Measurements from ENCODE around the gene SYT8.

Gene SYT8

GRCh38 chr11:1834062-1834610 is 654 bp upstream of the SYT8 start:
- Histone ChIP-seq H3K9me3 (ENCODE audit: control insufficient read depth in 2 of 2, low read length in 2 of 2) (no peaks in the 10 kb centered on the region), H3K9ac (ENCODE audit: low read length in 2 of 2) (no peak overlapping the region), H3K27me3 (ENCODE audit: control insufficient read depth in 1 of 2, insufficient read depth in 2 of 2, low read length in 2 of 2) (peaks cover under 1 to 15% of the 10 kb centered on the region in 2 donors), H3K27ac (ENCODE audit: low read length) (no peak overlapping the region), H3K4me1 (ENCODE audit: control insufficient read depth, insufficient read depth, low read length) (peaks cover 7% of the 10 kb centered on the region), H3K4me3 (ENCODE audit: low read length in 2 of 2) (no peak overlapping the region), H3K36me3 (ENCODE audit: control insufficient read depth in 2 of 2, insufficient read depth in 2 of 2, low read length in 2 of 2) (no peaks in the 10 kb centered on the region)

GRCh38 chr11:1835671-1836010 is 851 bp downstream of the SYT8 start:
- H3K4me3 ChIP-seq (ENCODE audit: low read length in 2 of 2) = no peak overlapping the region
- no peak overlapping the region for H3K27ac ChIP-seq (ENCODE audit: low read length)
- H3K9me3 ChIP-seq (ENCODE audit: control insufficient read depth in 2 of 2, low read length in 2 of 2) = no peaks in the 10 kb centered on the region
- H3K36me3 ChIP-seq (ENCODE audit: control insufficient read depth in 2 of 2, insufficient read depth in 2 of 2, low read length in 2 of 2) = no peaks in the 10 kb centered on the region
- H3K9ac ChIP-seq (ENCODE audit: low read length in 2 of 2) = no peak overlapping the region
- peaks cover 0 to 9% of the 10 kb centered on the region in 2 donors for H3K27me3 ChIP-seq (ENCODE audit: control insufficient read depth in 1 of 2, insufficient read depth in 2 of 2, low read length in 2 of 2)
- H3K4me1 ChIP-seq (ENCODE audit: control insufficient read depth, insufficient read depth, low read length) = peaks cover 7% of the 10 kb centered on the region

GRCh38 chr11:1836011-1836945 is 1.5 kb downstream of the SYT8 start:
- Histone ChIP-seq H3K27me3 (ENCODE audit: control insufficient read depth in 1 of 2, insufficient read depth in 2 of 2, low read length in 2 of 2) (peaks cover 0 to 6% of the 10 kb centered on the region in 2 donors), H3K9ac (ENCODE audit: low read length in 2 of 2) (no peak overlapping the region), H3K36me3 (ENCODE audit: control insufficient read depth in 2 of 2, insufficient read depth in 2 of 2, low read length in 2 of 2) (no peaks in the 10 kb centered on the region), H3K9me3 (ENCODE audit: control insufficient read depth in 2 of 2, low read length in 2 of 2) (no peaks in the 10 kb centered on the region), H3K4me3 (ENCODE audit: low read length in 2 of 2) (no peak overlapping the region), H3K27ac (ENCODE audit: low read length) (no peak overlapping the region), H3K4me1 (ENCODE audit: control insufficient read depth, insufficient read depth, low read length) (peaks cover 7% of the 10 kb centered on the region)

GRCh38 chr11:1837171-1838076 is 2.6 kb downstream of the SYT8 start:
- H3K4me1 ChIP-seq (ENCODE audit: control insufficient read depth, insufficient read depth, low read length) = peaks cover 7% of the 10 kb centered on the region
- H3K9me3 ChIP-seq (ENCODE audit: control insufficient read depth in 2 of 2, low read length in 2 of 2) = no peaks in the 10 kb centered on the region
- no peaks in the 10 kb centered on the region for H3K36me3 ChIP-seq (ENCODE audit: control insufficient read depth in 2 of 2, insufficient read depth in 2 of 2, low read length in 2 of 2)
- peaks cover 0 to 6% of the 10 kb centered on the region in 2 donors for H3K27me3 ChIP-seq (ENCODE audit: control insufficient read depth in 1 of 2, insufficient read depth in 2 of 2, low read length in 2 of 2)
- no peak overlapping the region for H3K9ac ChIP-seq (ENCODE audit: low read length in 2 of 2)
- no peak overlapping the region for H3K4me3 ChIP-seq (ENCODE audit: low read length in 2 of 2)
- H3K27ac ChIP-seq (ENCODE audit: low read length) = no peak overlapping the region

GRCh38 chr11:1838077-1838425 is 3.3 kb downstream of the SYT8 start:
- no peaks in the 10 kb centered on the region for H3K9me3 ChIP-seq (ENCODE audit: control insufficient read depth in 2 of 2, low read length in 2 of 2)
- H3K4me3 ChIP-seq (ENCODE audit: low read length in 2 of 2) = no peak overlapping the region
- H3K4me1 ChIP-seq (ENCODE audit: control insufficient read depth, insufficient read depth, low read length) = peaks cover 3% of the 10 kb centered on the region
- no peak overlapping the region for H3K27ac ChIP-seq (ENCODE audit: low read length)
- H3K36me3 ChIP-seq (ENCODE audit: control insufficient read depth in 2 of 2, insufficient read depth in 2 of 2, low read length in 2 of 2) = no peaks in the 10 kb centered on the region
- peaks cover 0 to under 1% of the 10 kb centered on the region in 2 donors for H3K27me3 ChIP-seq (ENCODE audit: control insufficient read depth in 1 of 2, insufficient read depth in 2 of 2, low read length in 2 of 2)
- no peak overlapping the region for H3K9ac ChIP-seq (ENCODE audit: low read length in 2 of 2)

GRCh38 chr11:1838426-1839144 is 3.8 kb downstream of the SYT8 start, which contains the start of gene TNNI2:
TSS of gene TNNI2 (plus strand) at chr11:1838981. CDS start at chr11:1839697, 716 bp downstream.
- Histone ChIP-seq H3K27ac (ENCODE audit: low read length) (no peak within 1 kb of the TSS), H3K36me3 (ENCODE audit: control insufficient read depth in 2 of 2, insufficient read depth in 2 of 2, low read length in 2 of 2) (no peaks in the 10 kb centered on the region), H3K4me1 (ENCODE audit: control insufficient read depth, insufficient read depth, low read length) (peaks cover 3% of the 10 kb centered on the region), H3K9me3 (ENCODE audit: control insufficient read depth in 2 of 2, low read length in 2 of 2) (no peaks in the 10 kb centered on the region), H3K9ac (ENCODE audit: low read length in 2 of 2) (no peak within 1 kb of the TSS), H3K4me3 (ENCODE audit: low read length in 2 of 2) (no peak within 1 kb of the TSS), H3K27me3 (ENCODE audit: control insufficient read depth in 1 of 2, insufficient read depth in 2 of 2, low read length in 2 of 2) (no peaks in the 10 kb centered on the region)

GRCh38 chr11:1839204-1839923 is 4.6 kb downstream of the SYT8 start:
- Histone ChIP-seq H3K27me3 (ENCODE audit: control insufficient read depth in 1 of 2, insufficient read depth in 2 of 2, low read length in 2 of 2) (no peaks in the 10 kb centered on the region), H3K36me3 (ENCODE audit: control insufficient read depth in 2 of 2, insufficient read depth in 2 of 2, low read length in 2 of 2) (no peaks in the 10 kb centered on the region), H3K27ac (ENCODE audit: low read length) (no peak overlapping the region), H3K9ac (ENCODE audit: low read length in 2 of 2) (no peak overlapping the region), H3K9me3 (ENCODE audit: control insufficient read depth in 2 of 2, low read length in 2 of 2) (no peaks in the 10 kb centered on the region), H3K4me1 (ENCODE audit: control insufficient read depth, insufficient read depth, low read length) (peaks cover 3% of the 10 kb centered on the region), H3K4me3 (ENCODE audit: low read length in 2 of 2) (no peak overlapping the region)

GRCh38 chr11:1839924-1840779 is 5.4 kb downstream of the SYT8 start:
- peaks cover 3% of the 10 kb centered on the region for H3K4me1 ChIP-seq (ENCODE audit: control insufficient read depth, insufficient read depth, low read length)

GRCh38 chr11:1840780-1841480 is 6.1 kb downstream of the SYT8 start:
- H3K4me1 ChIP-seq (ENCODE audit: control insufficient read depth, insufficient read depth, low read length) = peaks cover 3% of the 10 kb centered on the region
- no peaks in the 10 kb centered on the region for H3K9me3 ChIP-seq (ENCODE audit: control insufficient read depth in 2 of 2, low read length in 2 of 2)
- H3K9ac ChIP-seq (ENCODE audit: low read length in 2 of 2) = no peak overlapping the region
- no peaks in the 10 kb centered on the region for H3K36me3 ChIP-seq (ENCODE audit: control insufficient read depth in 2 of 2, insufficient read depth in 2 of 2, low read length in 2 of 2)
- H3K27me3 ChIP-seq (ENCODE audit: control insufficient read depth in 1 of 2, insufficient read depth in 2 of 2, low read length in 2 of 2) = no peaks in the 10 kb centered on the region
- no peak overlapping the region for H3K27ac ChIP-seq (ENCODE audit: low read length)
- H3K4me3 ChIP-seq (ENCODE audit: low read length in 2 of 2) = no peak overlapping the region

More at GRCh38 chr11:1839924-1840779, 5.4 kb downstream of the SYT8 start:
- Histone ChIP-seq H3K27ac (ENCODE audit: low read length) (no peak overlapping the region), H3K4me3 (ENCODE audit: low read length in 2 of 2) (no peak overlapping the region), H3K9me3 (ENCODE audit: control insufficient read depth in 2 of 2, low read length in 2 of 2) (no peaks in the 10 kb centered on the region), H3K9ac (ENCODE audit: low read length in 2 of 2) (no peak overlapping the region), H3K36me3 (ENCODE audit: control insufficient read depth in 2 of 2, insufficient read depth in 2 of 2, low read length in 2 of 2) (no peaks in the 10 kb centered on the region), H3K27me3 (ENCODE audit: control insufficient read depth in 1 of 2, insufficient read depth in 2 of 2, low read length in 2 of 2) (no peaks in the 10 kb centered on the region)
